HG02870 (cell line): ENCODE results near the gene HS3ST6.
"Not testable (repeated sequence)": the region's sequence is repeated elsewhere in the genome, so short reads cannot be mapped to it uniquely, and the experiment has no call there.

Experiments
- ATAC-seq: cut with Tn5 transposase; IDR thresholded peaks from one replicate; pipeline ENCODE4 v1.9.1; 2021; ENCODE audit warnings: mild to moderate bottlenecking, moderate library complexity; ENCODE audit not compliant: unreplicated experiment

Gene HS3ST6

GRCh38 chr16:1947369-1947670, 29.1 kb upstream of the HS3ST6 start:
- ATAC-seq = no peak

GRCh38 chr16:1946495-1947368, 28.5 kb upstream of the HS3ST6 start:
- ATAC-seq = no peak

GRCh38 chr16:1945559-1946391, 27.6 kb upstream of the HS3ST6 start:
- ATAC-seq = no peak

- ATAC-seq = no peak
These were observed 26.5 kb upstream of the HS3ST6 start for GRCh38 chr16:1944612-1945199.

- ATAC-seq = peak; percentile 81
These were observed 24.9 kb upstream of the HS3ST6 start, which contains the start of gene MSRB1 for GRCh38 chr16:1942810-1943726. Gene MSRB1, minus strand, starts transcription at chr16:1943199. Its CDS starts 43 bp downstream, at chr16:1943156.

GRCh38 chr16:1942047-1942809, 24.0 kb upstream of the HS3ST6 start:
- no peak for ATAC-seq

GRCh38 chr16:1941162-1942046, 23.2 kb upstream of the HS3ST6 start:
- no peak for ATAC-seq

- ATAC-seq = no peak
These were observed 22.3 kb upstream of the HS3ST6 start for GRCh38 chr16:1940273-1941161.

GRCh38 chr16:1939833-1940232, 21.6 kb upstream of the HS3ST6 start:
- not testable (repeated sequence) for ATAC-seq

GRCh38 chr16:1938910-1939309, 20.7 kb upstream of the HS3ST6 start:
- ATAC-seq = no peak

- ATAC-seq = no peak
These were observed 20.1 kb upstream of the HS3ST6 start for GRCh38 chr16:1938316-1938715.

- ATAC-seq = no peak
These were observed 18.8 kb upstream of the HS3ST6 start for GRCh38 chr16:1936945-1937479.

GRCh38 chr16:1933097-1933661, 15.0 kb upstream of the HS3ST6 start:
- ATAC-seq = no peak

GRCh38 chr16:1932050-1933028, 14.1 kb upstream of the HS3ST6 start:
- no peak for ATAC-seq

- ATAC-seq = no peak
These were observed 12.1 kb upstream of the HS3ST6 start for GRCh38 chr16:1930338-1930720.
